Left lung (tissue), 10 donors: Measurements from ENCODE around the gene AKNA. TPM values are rescaled to one million over a fixed set of nuclear protein-coding genes. Genes with fewer than 3 reads are reported as not detected.

Experiments used
- ATAC-seq: fragments of 200-7000 bp; cut with Tn5 transposase; one replicate; pipeline ENCODE4 v1.9.1; 2020; ENCODE audit warnings: moderate library complexity
- DNase-seq, 4 donors: peaks; one replicate each; pipeline ENCODE4 v3.0.0-alpha.2; 2013 to 2020
- H3K27ac ChIP-seq, 2 donors: fragments of 200-600 bp; sonication (generic) in 1 of 2; one replicate each; pipeline versions ENCODE4 v1.5.0 to v1.8.0; 2020 to 2021
- H3K27me3 ChIP-seq, 2 donors: fragments of 200-600 bp; sonication (generic) in 1 of 2; one replicate each; pipeline versions ENCODE4 v1.5.0 to v1.8.0; 2020 to 2021
- H3K36me3 ChIP-seq, 2 donors: fragments of 200-600 bp; sonication (generic) in 1 of 2; one replicate each; pipeline versions ENCODE4 v1.5.0 to v1.8.0; 2020 to 2021
- H3K4me1 ChIP-seq, 2 donors: fragments of 200-600 bp; one replicate each; pipeline ENCODE4 v1.8.0; 2021
- H3K4me3 ChIP-seq, 2 donors: fragments of 200-600 bp; sonication (generic) in 1 of 2; one replicate each; pipeline versions ENCODE4 v1.5.0 to v1.8.0; 2020 to 2021; ENCODE audit warnings: mild to moderate bottlenecking in 1 of 2
- H3K9me3 ChIP-seq, 2 donors: fragments of 200-600 bp; sonication (generic) in 1 of 2; one replicate each; pipeline versions ENCODE4 v1.5.0 to v1.8.0; 2020 to 2021
- CTCF ChIP-seq, 2 donors: fragments of 200-600 bp; sonication (generic) in 1 of 2; IDR thresholded peaks; one replicate each; pipeline versions ENCODE4 v1.5.0 to v1.8.0; 2021; ENCODE audit warnings: antibody characterized with exemption in 2 of 2
- intact Hi-C, 2 donors: fragments of 100-400 bp; cut with DNase I; formaldehyde crosslinking; loops; one replicate each; pipeline versions ENCODE4 v1.11.2 to v1.14.2; 2022
- polyA plus RNA-seq, 6 donors: library from polyadenylated mRNA; unstranded; fragments of 120-200 nt; gene quantifications; one replicate each; pipeline ENCODE4 v1.2.1, GENCODE V29; 2013; ENCODE audit not compliant: insufficient read length in 6 of 6
- total RNA-seq, 2 donors: library from RNA; stranded (reverse); fragmentation: NEBNext Ultra II Directional; extraction: Animal tissue kit (Norgen Biotek cat#: 25700); gene quantifications; one replicate each; pipeline ENCODE4 v1.2.1, GENCODE V29; 2021
- donor health status: DM: no; HTN: yes; CAD: no.
- donor health status: DM: no; HTN: no; CAD: no.

Gene AKNA
- total and polyA plus RNA-seq, 8 donors = 25.1 to 55.3 (median 36.7) TPM

GRCh38 chr9:114369216-114370130 lies 18.3 kb downstream of the AKNA start:
- Histone ChIP-seq H3K4me1 (peaks cover 25 to 99% of the 10 kb centered on the region in 2 donors), H3K27me3 (no peaks in the 10 kb centered on the region), H3K4me3 (no peak overlapping the region), H3K36me3 (peaks cover 0 to 43% of the 10 kb centered on the region in 2 donors), H3K9me3 (no peaks in the 10 kb centered on the region), H3K27ac (peak overlapping the region in 1 of 2 donors; percentile 93)
- no peak for TF ChIP-seq CTCF (IDR thresholded peaks at IDR 0.05)
- ATAC-seq (no peak), DNase-seq (no peak)
- intact Hi-C loops = no loop called here

GRCh38 chr9:114367772-114368569 lies 19.8 kb downstream of the AKNA start:
- H3K27me3 ChIP-seq = no peaks in the 10 kb centered on the region
- H3K4me3 ChIP-seq = no peak overlapping the region
- no peak for TF ChIP-seq CTCF (IDR thresholded peaks at IDR 0.05)
- H3K36me3 ChIP-seq = peaks cover 0 to 42% of the 10 kb centered on the region in 2 donors
- peaks cover 25 to 96% of the 10 kb centered on the region in 2 donors for H3K4me1 ChIP-seq
- peak overlapping the region; percentile 82 to 84 for H3K27ac ChIP-seq
- no peaks in the 10 kb centered on the region for H3K9me3 ChIP-seq
- no peak for ATAC-seq
- intact Hi-C loops = no loop called here
- no peak for DNase-seq

DNA sequence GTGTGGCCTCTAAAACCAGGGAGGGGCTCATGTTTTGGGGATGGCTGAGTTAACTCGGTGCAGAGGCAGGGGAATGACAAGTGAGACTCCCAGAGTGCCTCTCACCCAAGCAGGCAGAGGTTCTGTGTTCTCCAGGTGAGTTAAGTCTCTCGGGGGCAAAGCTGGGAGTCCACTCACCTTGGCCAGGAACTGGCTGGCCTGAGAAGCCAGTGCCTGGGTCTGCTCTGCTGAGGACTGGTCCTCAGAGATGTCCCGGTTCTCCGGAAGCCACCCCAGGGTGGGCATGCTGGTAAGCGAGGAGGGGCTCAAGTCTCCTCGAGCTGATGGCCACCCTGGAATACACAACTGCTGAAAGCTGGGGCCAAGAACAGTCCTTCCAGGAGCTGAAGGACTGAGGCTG lies 20.4 kb downstream of the AKNA start:
- no peak for DNase-seq
- Histone ChIP-seq H3K27me3 (no peaks in the 10 kb centered on the region), H3K9me3 (no peaks in the 10 kb centered on the region), H3K36me3 (peaks cover 0 to 49% of the 10 kb centered on the region in 2 donors), H3K4me1 (peaks cover 24 to 90% of the 10 kb centered on the region in 2 donors), H3K4me3 (no peak overlapping the region), H3K27ac (peak overlapping the region; percentile 82 to 84)
- ATAC-seq = no peak
- TF ChIP-seq CTCF (IDR thresholded peaks at IDR 0.05) = no peak
- intact Hi-C loops = no loop called here

DNA sequence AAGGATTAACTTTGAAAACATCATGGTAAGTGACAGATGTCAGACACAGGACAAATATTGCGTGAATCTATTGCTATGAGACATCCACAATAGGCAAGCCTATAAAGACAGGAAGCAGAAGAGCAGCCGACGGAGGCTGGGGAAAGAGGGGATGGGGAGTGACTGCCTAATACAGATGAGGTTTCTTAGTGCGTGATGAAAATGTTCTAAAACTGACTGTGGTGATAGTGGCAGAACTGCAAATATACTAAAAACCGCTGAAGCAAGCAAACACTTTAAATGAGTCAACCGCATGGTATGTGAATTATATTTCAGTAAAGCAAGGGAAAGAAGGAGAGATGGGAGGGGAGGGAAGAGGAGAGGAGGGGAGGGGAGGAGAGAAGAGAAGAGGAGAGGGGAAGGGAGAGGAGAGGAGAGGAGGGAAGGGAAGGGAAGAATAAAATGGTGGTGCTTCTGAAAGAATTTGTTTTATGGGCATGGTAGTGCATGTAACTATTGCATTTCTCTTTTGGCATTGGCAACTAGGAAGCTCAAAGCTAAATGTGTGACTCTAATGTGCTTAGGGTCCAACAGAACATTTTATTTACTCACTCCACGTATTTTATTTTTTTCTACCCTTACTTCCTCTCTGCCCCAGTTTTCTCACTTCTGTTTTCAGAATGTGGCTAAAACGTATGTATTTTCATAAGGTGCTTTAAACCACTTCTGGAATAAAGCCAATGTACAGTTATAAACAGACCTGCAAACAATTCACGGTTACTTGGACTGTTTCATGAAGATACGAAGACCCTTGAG lies 21.3 kb downstream of the AKNA start:
- intact Hi-C loops = no loop called here
- Histone ChIP-seq H3K36me3 (peaks cover 0 to 55% of the 10 kb centered on the region in 2 donors), H3K4me1 (peaks cover 18 to 82% of the 10 kb centered on the region in 2 donors), H3K27ac (peak overlapping the region; percentile 82 to 84), H3K9me3 (no peaks in the 10 kb centered on the region), H3K27me3 (no peaks in the 10 kb centered on the region), H3K4me3 (no peak overlapping the region)
- ATAC-seq = peak; percentile 71
- TF ChIP-seq CTCF (IDR thresholded peaks at IDR 0.05) = no peak
- DNase-seq = peak in 1 of 4 donors; percentile 43
